ENCODE data around the gene MPP2.

MPP2 gene

DNA sequence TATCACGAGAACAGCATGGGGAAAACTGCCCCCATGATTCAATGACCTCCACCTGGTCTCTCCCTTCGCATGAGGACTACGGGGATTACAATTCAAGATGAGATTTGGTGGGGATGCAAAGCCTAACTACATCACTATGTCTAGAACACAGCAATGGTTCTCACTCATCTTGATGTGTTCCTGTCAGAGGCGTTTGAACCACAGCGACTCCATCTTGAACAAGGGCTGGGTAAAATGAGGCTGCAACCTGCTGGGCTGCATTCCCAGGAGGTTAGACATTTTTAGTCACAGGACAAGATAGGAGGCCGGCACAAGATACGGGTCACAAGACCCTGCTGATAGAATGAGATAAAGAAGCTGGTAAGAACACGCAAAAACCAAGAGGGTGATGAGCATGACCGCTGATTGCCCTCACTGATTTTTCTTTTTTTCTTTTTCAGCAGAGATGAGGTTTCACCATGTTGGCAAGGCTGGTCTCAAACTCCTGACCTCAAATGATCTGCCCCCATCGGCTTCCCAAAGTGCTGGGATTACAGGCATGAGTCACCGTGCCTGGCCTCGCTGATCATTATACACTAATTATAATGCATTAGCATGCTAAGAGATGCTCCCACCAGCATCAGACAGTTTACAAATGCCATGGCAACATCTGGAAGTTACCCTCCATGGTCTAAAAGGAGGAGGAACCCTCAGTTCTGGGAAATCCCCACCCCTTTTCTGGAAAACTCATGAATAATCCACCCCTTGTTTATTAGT is 37.9 kb upstream of the MPP2 start:
- Histone ChIP-seq H3K4me3 (ENCODE audit: low read length) (no peak overlapping the region), H3K36me3 (ENCODE audit: control insufficient read depth, low read length) (no peaks in the 10 kb centered on the region), H3K27me3 (ENCODE audit: control insufficient read depth, low read length) (peaks cover 4% of the 10 kb centered on the region), H3K4me1 (ENCODE audit: control insufficient read depth, low read length) (no peaks in the 10 kb centered on the region), H3K27ac (ENCODE audit: low read depth, low read length) (no peak overlapping the region), H3K9me2 (replicated peaks; ENCODE audit: control insufficient read depth, low read length) (no peaks in the 10 kb centered on the region), H4K20me1 (ENCODE audit: control insufficient read depth, insufficient read depth, low read depth, low read length) (no peaks in the 10 kb centered on the region), H3F3A (ENCODE audit: control insufficient read depth, insufficient read depth) (no peaks in the 10 kb centered on the region), H3K9me3 (ENCODE audit: control insufficient read depth, insufficient read depth, low read length) (no peaks in the 10 kb centered on the region), H3K4me2 (ENCODE audit: low read length) (no peak overlapping the region), H3K79me2 (ENCODE audit: control insufficient read depth, low read length) (no peaks in the 10 kb centered on the region)
- TF ChIP-seq, protein P1, sequence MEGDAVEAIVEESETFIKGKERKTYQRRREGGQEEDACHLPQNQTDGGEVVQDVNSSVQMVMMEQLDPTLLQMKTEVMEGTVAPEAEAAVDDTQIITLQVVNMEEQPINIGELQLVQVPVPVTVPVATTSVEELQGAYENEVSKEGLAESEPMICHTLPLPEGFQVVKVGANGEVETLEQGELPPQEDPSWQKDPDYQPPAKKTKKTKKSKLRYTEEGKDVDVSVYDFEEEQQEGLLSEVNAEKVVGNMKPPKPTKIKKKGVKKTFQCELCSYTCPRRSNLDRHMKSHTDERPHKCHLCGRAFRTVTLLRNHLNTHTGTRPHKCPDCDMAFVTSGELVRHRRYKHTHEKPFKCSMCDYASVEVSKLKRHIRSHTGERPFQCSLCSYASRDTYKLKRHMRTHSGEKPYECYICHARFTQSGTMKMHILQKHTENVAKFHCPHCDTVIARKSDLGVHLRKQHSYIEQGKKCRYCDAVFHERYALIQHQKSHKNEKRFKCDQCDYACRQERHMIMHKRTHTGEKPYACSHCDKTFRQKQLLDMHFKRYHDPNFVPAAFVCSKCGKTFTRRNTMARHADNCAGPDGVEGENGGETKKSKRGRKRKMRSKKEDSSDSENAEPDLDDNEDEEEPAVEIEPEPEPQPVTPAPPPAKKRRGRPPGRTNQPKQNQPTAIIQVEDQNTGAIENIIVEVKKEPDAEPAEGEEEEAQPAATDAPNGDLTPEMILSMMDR (IDR thresholded peaks at IDR 0.05; ENCODE audit: low read depth, low read length, poor library complexity, severe bottlenecking): no peak
- no peak for TF ChIP-seq EZH2phosphoT487 (IDR thresholded peaks at IDR 0.05; ENCODE audit: borderline replicate concordance, low read length)

DNA sequence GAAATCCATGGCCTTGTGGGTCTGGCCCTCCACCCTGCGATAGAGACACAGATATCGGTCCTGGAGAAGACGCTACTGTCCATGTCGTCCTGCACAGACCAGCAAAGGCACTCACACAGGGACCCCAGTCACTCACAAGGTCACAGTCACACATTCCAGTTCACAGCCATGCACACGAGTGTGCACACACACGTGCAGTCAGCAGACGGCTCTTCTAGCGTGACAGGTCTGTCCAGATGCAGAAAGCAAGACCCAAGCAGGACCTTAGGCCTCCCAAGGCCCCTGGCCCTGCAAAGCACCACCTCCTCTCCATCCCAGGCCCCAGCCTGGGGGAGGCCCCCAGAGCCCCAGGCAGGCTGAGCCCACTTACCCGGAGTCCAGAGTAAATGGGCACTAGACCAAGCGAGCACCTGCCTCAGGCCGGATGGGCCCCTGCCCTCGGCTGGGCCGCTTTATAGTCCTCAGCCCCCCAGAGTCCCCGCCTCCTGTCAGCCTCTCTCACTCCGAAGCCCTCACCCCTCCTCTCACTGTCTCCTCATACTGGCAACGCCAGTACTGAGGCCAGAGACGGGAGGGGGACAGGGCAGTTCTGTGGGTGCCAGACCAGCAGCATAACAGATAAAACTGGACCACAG is 34.8 kb upstream of the MPP2 start, which contains the start of gene PPY:
Gene PPY, minus strand, starts transcription at position 426 of the 635 bp plus-strand sequence. CDS start 822 bp downstream, outside the sequence.
- Histone ChIP-seq H3K9me3 (ENCODE audit: control insufficient read depth, insufficient read depth, low read length) (no peaks in the 10 kb centered on the region), H3K4me1 (ENCODE audit: control insufficient read depth, low read length) (no peaks in the 10 kb centered on the region), H3K27me3 (ENCODE audit: control insufficient read depth, low read length) (peaks cover 13% of the 10 kb centered on the region), H3F3A (ENCODE audit: control insufficient read depth, insufficient read depth) (no peaks in the 10 kb centered on the region), H3K4me2 (ENCODE audit: low read length) (no peak within 1 kb of the TSS), H3K4me3 (ENCODE audit: low read length) (no peak within 1 kb of the TSS), H3K36me3 (ENCODE audit: control insufficient read depth, low read length) (no peaks in the 10 kb centered on the region), H3K9me2 (replicated peaks; ENCODE audit: control insufficient read depth, low read length) (no peaks in the 10 kb centered on the region), H3K27ac (ENCODE audit: low read depth, low read length) (no peak within 1 kb of the TSS), H4K20me1 (ENCODE audit: control insufficient read depth, insufficient read depth, low read depth, low read length) (no peaks in the 10 kb centered on the region), H3K79me2 (ENCODE audit: control insufficient read depth, low read length) (no peaks in the 10 kb centered on the region)
- TF ChIP-seq, protein P1 (IDR thresholded peaks at IDR 0.05; ENCODE audit: low read depth, low read length, poor library complexity, severe bottlenecking): no peak
- no peak for TF ChIP-seq EZH2phosphoT487 (IDR thresholded peaks at IDR 0.05; ENCODE audit: borderline replicate concordance, low read length)

DNA sequence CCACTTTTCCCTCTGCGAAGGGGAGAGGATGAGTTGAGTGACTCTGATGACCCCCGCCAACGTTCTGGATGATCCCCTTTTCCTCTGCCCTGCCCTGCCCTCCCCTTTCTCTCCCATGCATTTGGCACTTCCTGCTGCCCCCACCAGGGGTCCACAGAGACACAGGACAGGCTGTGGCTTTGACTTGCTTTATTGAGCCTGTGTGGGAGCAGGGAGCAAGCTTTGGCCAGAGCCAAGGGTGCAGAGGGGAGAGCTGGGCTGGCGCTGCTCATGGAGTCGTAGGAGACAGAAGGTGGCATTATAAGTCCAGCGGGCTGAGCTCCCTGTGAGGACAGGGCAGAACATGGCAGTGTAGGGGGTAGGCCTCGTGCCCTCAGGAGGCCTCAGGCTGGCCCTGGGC is 33.3 kb upstream of the MPP2 start:
- Histone ChIP-seq H3K4me2 (ENCODE audit: low read length) (no peak overlapping the region), H3K9me3 (ENCODE audit: control insufficient read depth, insufficient read depth, low read length) (no peaks in the 10 kb centered on the region), H3F3A (ENCODE audit: control insufficient read depth, insufficient read depth) (no peaks in the 10 kb centered on the region), H3K36me3 (ENCODE audit: control insufficient read depth, low read length) (no peaks in the 10 kb centered on the region), H3K27ac (ENCODE audit: low read depth, low read length) (no peak overlapping the region), H3K4me1 (ENCODE audit: control insufficient read depth, low read length) (no peaks in the 10 kb centered on the region), H3K79me2 (ENCODE audit: control insufficient read depth, low read length) (no peaks in the 10 kb centered on the region), H4K20me1 (ENCODE audit: control insufficient read depth, insufficient read depth, low read depth, low read length) (no peaks in the 10 kb centered on the region), H3K27me3 (ENCODE audit: control insufficient read depth, low read length) (peaks cover 9% of the 10 kb centered on the region), H3K4me3 (ENCODE audit: low read length) (no peak overlapping the region), H3K9me2 (replicated peaks; ENCODE audit: control insufficient read depth, low read length) (no peaks in the 10 kb centered on the region)
- TF ChIP-seq EZH2phosphoT487 (IDR thresholded peaks at IDR 0.05; ENCODE audit: borderline replicate concordance, low read length): no peak
- TF ChIP-seq, protein P1 (IDR thresholded peaks at IDR 0.05; ENCODE audit: low read depth, low read length, poor library complexity, severe bottlenecking): peak; percentile 52
